ENCODE measurements around the gene AANAT. TPM values are rescaled to one million over a fixed set of nuclear protein-coding genes. Genes with fewer than 3 reads are reported as not detected.

The AANAT gene
- total RNA-seq, 2 experiments from 2014 or later = not detected

DNA sequence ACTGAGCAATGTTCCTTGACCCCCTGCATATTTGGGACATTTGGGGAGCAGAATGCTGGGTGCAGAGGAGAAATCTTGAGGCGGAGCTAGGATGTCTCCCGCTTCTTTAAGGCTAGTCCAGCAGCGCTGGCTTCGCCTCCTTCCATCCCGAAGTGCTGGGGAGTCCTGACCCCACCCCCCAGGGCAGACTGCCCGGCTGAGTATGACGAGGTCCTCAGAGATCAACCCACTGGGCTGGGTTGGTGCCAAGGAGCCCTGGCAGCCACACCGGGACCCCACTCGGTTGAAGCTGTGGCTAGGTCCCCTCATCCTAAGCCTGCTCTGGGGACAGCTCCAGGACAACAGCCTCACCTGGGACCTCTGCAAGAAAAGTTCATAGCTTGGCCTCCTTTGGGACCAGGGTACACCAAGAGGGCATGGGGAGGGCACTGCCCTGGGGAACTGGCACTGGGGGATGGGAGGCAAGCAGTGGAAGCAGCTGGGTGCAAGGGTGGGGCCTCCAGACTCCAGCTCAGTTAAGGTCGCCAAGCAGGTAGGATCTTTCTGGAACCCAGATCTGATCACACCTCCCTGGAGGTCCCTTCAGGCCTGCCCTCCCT, 22.8 kb downstream of the AANAT start:
- ChIA-PET CTCF (ENCODE audit: unreplicated experiment) (interaction anchor here (0.6 to 1.3 kb wide), 3 partner anchors 9 to 635 kb away, joined by 3 to 5 read pairs (median 3); partner anchors contain the start of gene WBP2), POLR2A (interaction anchor here (1.5 to 6.3 kb wide), 2 partner anchors 8 to 9 kb away, joined by 9 to 50 read pairs; no protein-coding TSS in a partner anchor)
- H3K4me1 ChIP-seq (ENCODE audit: insufficient read depth, low read length, poor library complexity, severe bottlenecking) = peaks cover 75% of the 10 kb centered on the region
- no peaks in the 10 kb centered on the region; the same call in 1 of the 2 replicates for H3K79me2 ChIP-seq (ENCODE audit: insufficient read depth, low read depth, low read length)
- no peak for DNase-seq (ENCODE audit: low spot score)
- no peak overlapping the region for H2AFZ ChIP-seq (ENCODE audit: low read length)
- H3K9me3 ChIP-seq (ENCODE audit: low read length) = no peaks in the 10 kb centered on the region
- no peak overlapping the region for H3K4me2 ChIP-seq (ENCODE audit: low read length)
- intact Hi-C loops (cut with micrococcal nuclease; ENCODE audit: unreplicated experiment) = loop anchor here (10.0 kb wide), 2 partner anchors 225 to 955 kb away; partner anchors contain the start of gene UBALD2
- H3K4me3 ChIP-seq (ENCODE audit: low read depth, low read length, poor library complexity, severe bottlenecking) = no peak overlapping the region
- H3K27ac ChIP-seq (ENCODE audit: low read depth, low read length, poor library complexity, severe bottlenecking) = peak overlapping the region; percentile 83
- BruUV-seq (replicated peaks) = no TSS peak
- no peak for TF ChIP-seq EZH2phosphoT487 (IDR thresholded peaks at IDR 0.05; ENCODE audit: borderline replicate concordance, low read depth, low read length)
- TF ChIP-seq, protein P1, sequence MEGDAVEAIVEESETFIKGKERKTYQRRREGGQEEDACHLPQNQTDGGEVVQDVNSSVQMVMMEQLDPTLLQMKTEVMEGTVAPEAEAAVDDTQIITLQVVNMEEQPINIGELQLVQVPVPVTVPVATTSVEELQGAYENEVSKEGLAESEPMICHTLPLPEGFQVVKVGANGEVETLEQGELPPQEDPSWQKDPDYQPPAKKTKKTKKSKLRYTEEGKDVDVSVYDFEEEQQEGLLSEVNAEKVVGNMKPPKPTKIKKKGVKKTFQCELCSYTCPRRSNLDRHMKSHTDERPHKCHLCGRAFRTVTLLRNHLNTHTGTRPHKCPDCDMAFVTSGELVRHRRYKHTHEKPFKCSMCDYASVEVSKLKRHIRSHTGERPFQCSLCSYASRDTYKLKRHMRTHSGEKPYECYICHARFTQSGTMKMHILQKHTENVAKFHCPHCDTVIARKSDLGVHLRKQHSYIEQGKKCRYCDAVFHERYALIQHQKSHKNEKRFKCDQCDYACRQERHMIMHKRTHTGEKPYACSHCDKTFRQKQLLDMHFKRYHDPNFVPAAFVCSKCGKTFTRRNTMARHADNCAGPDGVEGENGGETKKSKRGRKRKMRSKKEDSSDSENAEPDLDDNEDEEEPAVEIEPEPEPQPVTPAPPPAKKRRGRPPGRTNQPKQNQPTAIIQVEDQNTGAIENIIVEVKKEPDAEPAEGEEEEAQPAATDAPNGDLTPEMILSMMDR (conservative IDR thresholded peaks at IDR 0.05; ENCODE audit: low read length) = no peak
- peaks cover 12% of the 10 kb centered on the region for H3K36me3 ChIP-seq (ENCODE audit: insufficient read depth, low read length)
- no peaks in the 10 kb centered on the region for H4K20me1 ChIP-seq (ENCODE audit: insufficient read depth, low read length)
- H3K9me2 ChIP-seq (ENCODE audit: insufficient read depth, low read length) = no peaks in the 10 kb centered on the region

DNA sequence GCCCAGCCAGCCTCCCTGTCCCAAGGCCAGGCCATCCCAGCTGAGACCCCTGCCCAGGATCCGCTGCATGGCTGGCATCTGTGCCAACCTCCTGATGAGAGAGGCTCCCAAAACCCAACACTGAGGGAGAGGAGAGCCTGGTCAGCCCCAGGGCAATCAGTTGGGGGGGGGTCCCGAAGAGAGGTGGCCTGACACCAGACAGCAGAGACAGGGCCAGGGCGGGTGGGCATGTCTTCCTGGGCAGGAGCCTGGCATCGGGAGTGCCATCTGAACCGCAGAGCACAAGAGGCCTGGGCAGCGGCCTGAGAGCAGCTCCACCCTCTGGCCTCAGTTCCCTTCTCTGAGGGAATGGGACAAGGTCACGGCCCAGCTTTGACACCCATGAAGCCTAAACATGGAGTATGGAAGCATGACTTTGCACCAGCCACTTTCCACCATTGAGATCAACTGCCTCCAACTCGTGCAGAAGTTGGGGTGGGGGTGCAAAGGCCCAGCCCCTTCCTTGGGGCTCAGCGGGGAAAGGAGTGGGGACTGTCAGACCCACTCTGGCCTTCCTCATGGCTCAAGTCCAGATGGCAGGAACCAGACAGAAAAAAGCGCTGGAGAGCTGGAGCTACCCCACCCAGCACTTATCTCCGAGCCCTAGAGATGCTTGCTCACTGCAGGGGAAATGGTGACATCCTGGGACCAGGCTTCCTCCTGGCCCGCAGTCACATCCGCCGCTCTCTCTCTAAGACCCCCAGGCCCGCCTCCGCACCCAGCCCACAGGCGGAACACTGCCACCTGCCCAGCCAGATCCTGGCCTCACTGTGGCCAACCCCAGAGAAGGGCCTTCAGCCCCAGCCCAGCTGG, 24.1 kb downstream of the AANAT start:
- peaks cover 6% of the 10 kb centered on the region; the same call in 1 of the 2 replicates for H3K79me2 ChIP-seq (ENCODE audit: insufficient read depth, low read depth, low read length)
- H3K4me1 ChIP-seq (ENCODE audit: insufficient read depth, low read length, poor library complexity, severe bottlenecking) = peaks cover 75% of the 10 kb centered on the region
- POLR2A ChIA-PET = interaction anchor here (0.5 to 6.3 kb wide), 6 partner anchors 8 to 227 kb away, joined by 3 to 50 read pairs (median 7); partner anchors contain the start of gene RHBDF2
- H4K20me1 ChIP-seq (ENCODE audit: insufficient read depth, low read length) = no peaks in the 10 kb centered on the region
- peaks cover 18% of the 10 kb centered on the region for H3K36me3 ChIP-seq (ENCODE audit: insufficient read depth, low read length)
- BruUV-seq (replicated peaks) = no TSS peak
- peak overlapping the region; percentile 41 for H3K4me3 ChIP-seq (ENCODE audit: low read depth, low read length, poor library complexity, severe bottlenecking)
- DNase-seq (ENCODE audit: low spot score) = peak; percentile 83
- H3K4me2 ChIP-seq (ENCODE audit: low read length) = peak overlapping the region; percentile 98
- CTCF ChIA-PET (ENCODE audit: unreplicated experiment) = interaction anchor here (1.1 to 2.9 kb wide), 5 partner anchors 8 to 25 kb away, joined by 3 to 15 read pairs (median 4); no protein-coding TSS in a partner anchor
- H3K9me2 ChIP-seq (ENCODE audit: insufficient read depth, low read length) = no peaks in the 10 kb centered on the region
- no peaks in the 10 kb centered on the region for H3K9me3 ChIP-seq (ENCODE audit: low read length)
- peak overlapping the region; percentile 83 for H3K27ac ChIP-seq (ENCODE audit: low read depth, low read length, poor library complexity, severe bottlenecking)
- intact Hi-C loops (cut with micrococcal nuclease; ENCODE audit: unreplicated experiment) = loop anchor here (1.0 to 10.0 kb wide), 3 partner anchors 9 to 953 kb away; partner anchors contain the start of gene UBALD2
- no peak overlapping the region; the same call in 1 of the 2 replicates for H2AFZ ChIP-seq (ENCODE audit: low read length)
- TF ChIP-seq, protein P1 (conservative IDR thresholded peaks at IDR 0.05; ENCODE audit: low read length) = 0 out of 2 replicates have a peak, but pooled peaks have one; percentile 31
- TF ChIP-seq EZH2phosphoT487 (IDR thresholded peaks at IDR 0.05; ENCODE audit: borderline replicate concordance, low read depth, low read length) = no peak

Data from OCI-LY7 (cell line).